Cardiac muscle cell (in vitro differentiated cells and primary cell): ENCODE data around the gene SLC8A3. TPM values are rescaled to one million over a fixed set of nuclear protein-coding genes. Genes with fewer than 3 reads are reported as not detected.

Source experiments
- DNase-seq, 2 donors: peaks; one replicate each; pipeline versions ENCODE4 v3.0.0 to v3.0.0-alpha.2; 2010 to 2017; ENCODE audit warnings: low read depth in 1 of 2, low spot score in 1 of 2
- H3K27ac ChIP-seq: fragments of 200-600 bp; sonication (generic); 2 replicates; pipeline ENCODE4 v1.5.1; 2016
- H3K27me3 ChIP-seq: fragments of 200-600 bp; sonication (generic); 2 replicates; pipeline ENCODE4 v1.6.0; 2016; ENCODE audit warnings: control low read depth
- H3K36me3 ChIP-seq: fragments of 200-600 bp; sonication (generic); 2 replicates; pipeline ENCODE4 v1.5.1; 2016; ENCODE audit warnings: control low read depth
- H3K4me1 ChIP-seq: fragments of 200-600 bp; sonication (generic); 2 replicates; pipeline ENCODE4 v1.8.1; 2017; ENCODE audit warnings: low read depth, mild to moderate bottlenecking, mixed run types
- H3K4me3 ChIP-seq: fragments of 200-600 bp; sonication (generic); 2 replicates; pipeline ENCODE4 v1.5.1; 2016; ENCODE audit warnings: mild to moderate bottlenecking
- H3K9me3 ChIP-seq: fragments of 200-600 bp; sonication (generic); 2 replicates; pipeline ENCODE4 v1.5.1; 2017; ENCODE audit warnings: low read depth, mild to moderate bottlenecking, control low read depth
- polyA plus RNA-seq: library from polyadenylated mRNA; unstranded; fragments of >200 nt; fragmentation: Nextera tagmentation; extraction: Ambion mirVana; gene quantifications from 2 replicates; pipeline ENCODE4 v1.2.1, GENCODE V29; 2016
- total RNA-seq: library from RNA; depleted of rRNA; stranded (reverse); fragments of >200 nt; gene quantifications from 2 replicates; pipeline ENCODE4 v1.2.3, GENCODE V29; 2016
- TF ChIP-seq, protein P1 (sequence below): IDR thresholded peaks from 2 replicates; pipeline ENCODE4 v1.5.1; 2012; ENCODE audit warnings: low read depth, mild to moderate bottlenecking, low read length

SLC8A3 gene
- total and polyA plus RNA-seq, 2 experiments from 2014 or later = 0.09 to 1.0 TPM

DNA sequence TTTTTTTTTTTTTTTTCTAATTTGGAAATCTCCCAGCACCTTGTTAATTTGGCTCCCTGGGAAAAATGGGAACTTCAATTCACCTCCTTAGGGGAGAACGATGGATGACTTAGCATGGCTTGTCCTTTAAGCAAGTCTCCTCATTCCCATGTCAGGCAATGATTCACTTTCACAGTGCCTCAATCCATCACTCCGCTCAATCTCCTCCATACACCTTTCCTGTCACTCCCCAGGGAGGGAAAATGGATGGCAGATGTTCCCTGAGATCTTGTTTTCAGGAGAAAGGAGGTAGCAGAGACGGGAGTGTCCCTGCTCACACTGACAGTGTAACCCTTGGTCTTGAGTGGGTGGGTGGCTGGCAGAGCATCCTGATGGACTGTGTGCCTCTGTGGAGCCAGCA is 51.0 kb downstream of the SLC8A3 start:
- Histone ChIP-seq H3K4me1 (no peaks in the 10 kb centered on the region), H3K27me3 (peaks cover 92% of the 10 kb centered on the region), H3K4me3 (no peak overlapping the region), H3K27ac (no peak overlapping the region), H3K36me3 (no peaks in the 10 kb centered on the region), H3K9me3 (no peaks in the 10 kb centered on the region)
- TF ChIP-seq, protein P1, sequence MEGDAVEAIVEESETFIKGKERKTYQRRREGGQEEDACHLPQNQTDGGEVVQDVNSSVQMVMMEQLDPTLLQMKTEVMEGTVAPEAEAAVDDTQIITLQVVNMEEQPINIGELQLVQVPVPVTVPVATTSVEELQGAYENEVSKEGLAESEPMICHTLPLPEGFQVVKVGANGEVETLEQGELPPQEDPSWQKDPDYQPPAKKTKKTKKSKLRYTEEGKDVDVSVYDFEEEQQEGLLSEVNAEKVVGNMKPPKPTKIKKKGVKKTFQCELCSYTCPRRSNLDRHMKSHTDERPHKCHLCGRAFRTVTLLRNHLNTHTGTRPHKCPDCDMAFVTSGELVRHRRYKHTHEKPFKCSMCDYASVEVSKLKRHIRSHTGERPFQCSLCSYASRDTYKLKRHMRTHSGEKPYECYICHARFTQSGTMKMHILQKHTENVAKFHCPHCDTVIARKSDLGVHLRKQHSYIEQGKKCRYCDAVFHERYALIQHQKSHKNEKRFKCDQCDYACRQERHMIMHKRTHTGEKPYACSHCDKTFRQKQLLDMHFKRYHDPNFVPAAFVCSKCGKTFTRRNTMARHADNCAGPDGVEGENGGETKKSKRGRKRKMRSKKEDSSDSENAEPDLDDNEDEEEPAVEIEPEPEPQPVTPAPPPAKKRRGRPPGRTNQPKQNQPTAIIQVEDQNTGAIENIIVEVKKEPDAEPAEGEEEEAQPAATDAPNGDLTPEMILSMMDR = no peak
- no peak for DNase-seq

DNA sequence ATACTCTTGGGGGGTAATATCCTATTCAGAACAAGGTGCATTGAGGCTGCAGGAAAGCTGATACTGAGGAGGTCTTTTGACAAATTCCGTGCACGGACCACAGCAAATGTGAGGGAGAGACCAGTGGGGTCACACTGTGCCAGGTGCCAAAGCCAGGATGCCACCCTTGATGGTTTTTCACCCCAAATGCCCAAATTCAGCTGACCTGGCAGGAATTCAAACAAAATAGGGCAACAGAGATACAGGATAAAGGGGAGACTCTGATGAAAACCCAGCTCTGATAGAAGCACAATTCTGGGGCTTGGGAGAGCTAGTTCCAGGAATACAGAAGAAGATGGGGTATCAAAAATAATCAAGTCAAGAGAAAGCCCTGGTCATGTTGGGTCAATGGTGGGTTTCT is 55.3 kb downstream of the SLC8A3 start:
- Histone ChIP-seq H3K9me3 (no peaks in the 10 kb centered on the region), H3K4me1 (no peaks in the 10 kb centered on the region)

DNA sequence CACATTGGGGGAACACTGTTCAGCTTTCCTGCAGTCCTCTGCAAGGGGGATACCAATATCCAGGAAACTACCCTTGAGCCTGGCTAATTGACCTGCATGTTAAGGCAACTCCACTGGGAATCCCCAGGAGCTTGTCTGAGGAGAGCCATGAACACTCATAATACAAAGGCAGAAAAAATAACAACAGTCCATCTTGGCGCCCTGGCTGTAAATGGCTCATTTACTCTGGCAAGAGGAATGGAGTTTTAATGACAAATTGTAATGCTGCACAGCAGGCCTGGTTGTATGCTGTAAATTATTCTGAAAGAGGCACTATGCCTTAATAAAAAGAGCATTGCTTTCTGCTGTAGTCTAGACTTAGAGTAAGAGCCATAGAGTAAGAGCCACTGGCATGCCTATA is 58.3 kb downstream of the SLC8A3 start:
- no peaks in the 10 kb centered on the region for H3K4me1 ChIP-seq
- H3K27ac ChIP-seq = no peak overlapping the region
- H3K9me3 ChIP-seq = no peaks in the 10 kb centered on the region
- TF ChIP-seq, protein P1 = no peak
- H3K27me3 ChIP-seq = peaks cover 71% of the 10 kb centered on the region
- H3K36me3 ChIP-seq = no peaks in the 10 kb centered on the region
- DNase-seq = no peak
- no peak overlapping the region for H3K4me3 ChIP-seq

More for the DNA sequence above, 55.3 kb downstream of the SLC8A3 start:
- no peak overlapping the region for H3K4me3 ChIP-seq
- H3K27ac ChIP-seq = no peak overlapping the region
- DNase-seq = no peak
- TF ChIP-seq, protein P1 = no peak
- H3K27me3 ChIP-seq = peaks cover 85% of the 10 kb centered on the region
- H3K36me3 ChIP-seq = no peaks in the 10 kb centered on the region

DNA sequence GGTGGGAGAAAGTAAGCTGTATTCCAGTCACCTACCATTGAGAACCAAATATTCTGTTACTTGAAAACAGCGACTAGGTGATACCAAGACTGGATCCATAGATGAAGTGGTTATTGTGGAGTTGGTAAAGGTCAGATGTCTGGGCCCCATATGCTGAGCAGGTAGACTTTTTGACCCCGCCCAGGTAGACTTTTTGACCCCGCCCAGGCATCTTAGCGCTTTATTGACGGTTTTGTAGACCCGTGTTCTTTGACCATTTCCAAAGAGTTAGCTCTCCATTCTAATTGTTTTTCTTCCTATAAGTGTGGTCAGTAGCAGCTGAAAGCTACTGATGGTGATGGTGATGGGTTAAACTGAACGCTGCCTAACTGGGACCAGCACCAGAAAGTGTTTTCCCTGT is 61.6 kb downstream of the SLC8A3 start:
- TF ChIP-seq, protein P1 = no peak
- Histone ChIP-seq H3K4me3 (no peak overlapping the region), H3K27ac (no peak overlapping the region), H3K27me3 (peaks cover 38% of the 10 kb centered on the region), H3K9me3 (no peaks in the 10 kb centered on the region), H3K4me1 (no peaks in the 10 kb centered on the region), H3K36me3 (no peaks in the 10 kb centered on the region)
- DNase-seq = no peak

DNA sequence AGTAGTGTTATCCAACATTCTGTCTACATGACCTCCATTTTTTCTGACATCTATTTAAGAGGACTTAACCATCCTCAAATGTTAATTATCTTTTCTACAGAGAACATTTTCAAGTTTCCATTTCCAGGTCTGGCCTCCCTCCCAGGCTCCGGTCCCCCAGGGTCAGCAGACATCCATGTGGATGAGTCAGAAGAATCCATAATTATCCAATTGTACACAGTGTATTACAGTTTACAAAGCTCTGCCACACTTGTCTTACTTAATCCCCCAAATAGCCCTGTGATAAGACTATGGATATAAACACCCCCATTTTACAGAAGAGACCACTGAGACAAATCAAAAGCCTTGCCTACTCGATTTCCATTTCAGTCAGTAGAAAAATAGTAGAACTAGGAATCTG is 65.0 kb downstream of the SLC8A3 start:
- H3K27me3 ChIP-seq = peaks cover 37% of the 10 kb centered on the region
- no peaks in the 10 kb centered on the region for H3K36me3 ChIP-seq
- TF ChIP-seq, protein P1 = no peak
- H3K27ac ChIP-seq = no peak overlapping the region
- no peak overlapping the region for H3K4me3 ChIP-seq
- no peak for DNase-seq
- no peaks in the 10 kb centered on the region for H3K9me3 ChIP-seq
- H3K4me1 ChIP-seq = no peaks in the 10 kb centered on the region

DNA sequence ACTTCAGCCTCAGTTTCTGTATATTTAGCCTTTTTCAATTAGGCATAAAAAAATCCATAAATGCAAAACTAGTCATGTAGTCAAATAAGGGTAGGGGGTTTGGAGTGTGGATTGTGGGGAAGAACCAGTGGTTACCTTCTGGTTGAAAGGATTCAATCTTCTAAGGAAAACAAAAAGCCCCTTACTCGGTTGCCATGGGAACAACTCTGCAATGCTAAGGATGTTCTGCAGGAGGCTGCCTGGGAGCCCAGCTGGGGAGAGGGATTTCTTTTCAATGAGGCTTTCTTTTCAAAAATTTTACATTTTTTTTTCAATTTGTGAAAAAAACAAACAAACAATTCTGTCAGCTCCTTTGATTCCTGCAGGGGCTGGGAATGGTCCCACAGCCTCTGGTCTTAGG is 67.2 kb downstream of the SLC8A3 start:
- Histone ChIP-seq H3K4me1 (no peaks in the 10 kb centered on the region), H3K27me3 (peaks cover 55% of the 10 kb centered on the region), H3K36me3 (no peaks in the 10 kb centered on the region), H3K27ac (no peak overlapping the region), H3K4me3 (no peak overlapping the region), H3K9me3 (no peaks in the 10 kb centered on the region)
- TF ChIP-seq, protein P1 = no peak
- no peak for DNase-seq
